ENCODE results near the gene KLK6.

Gene KLK6

GRCh38 chr19:51000426-51000825 is 31.0 kb upstream of the KLK6 start:
- Histone ChIP-seq H3K4me3 (IDR thresholded peaks at IDR 0.05; ENCODE audit: insufficient read depth, low read depth, low read length) (no peak overlapping the region), H3K4me1 (ENCODE audit: low read depth, poor library complexity, severe bottlenecking) (no peaks in the 10 kb centered on the region), H3K79me2 (ENCODE audit: insufficient read depth, low read depth) (no peaks in the 10 kb centered on the region), H3K36me3 (ENCODE audit: insufficient read depth) (no peaks in the 10 kb centered on the region), H3K4me2 (no peak overlapping the region), H2AFZ (ENCODE audit: low read depth) (no peak overlapping the region), H4K20me1 (ENCODE audit: insufficient read depth) (no peaks in the 10 kb centered on the region), H3K27me3 (ENCODE audit: insufficient read depth, low read depth) (peaks cover 4% of the 10 kb centered on the region; the same call in 1 of the 2 replicates), H3K27ac (no peak overlapping the region), H3K9ac (no peak overlapping the region)
- TF ChIP-seq CTCF (conservative IDR thresholded peaks at IDR 0.05; ENCODE audit: low read depth, low read length) = no peak

- Histone ChIP-seq H4K20me1 (ENCODE audit: insufficient read depth) (no peaks in the 10 kb centered on the region), H3K27ac (no peak overlapping the region), H3K4me3 (IDR thresholded peaks at IDR 0.05; ENCODE audit: insufficient read depth, low read depth, low read length) (no peak overlapping the region), H2AFZ (ENCODE audit: low read depth) (no peak overlapping the region), H3K27me3 (ENCODE audit: insufficient read depth, low read depth) (peaks cover 2% of the 10 kb centered on the region; the same call in 1 of the 2 replicates), H3K9ac (no peak overlapping the region), H3K4me2 (no peak overlapping the region), H3K36me3 (ENCODE audit: insufficient read depth) (no peaks in the 10 kb centered on the region), H3K4me1 (ENCODE audit: low read depth, poor library complexity, severe bottlenecking) (no peaks in the 10 kb centered on the region), H3K79me2 (ENCODE audit: insufficient read depth, low read depth) (no peaks in the 10 kb centered on the region)
- no peak for TF ChIP-seq CTCF (conservative IDR thresholded peaks at IDR 0.05; ENCODE audit: low read depth, low read length)
Observed at GRCh38 chr19:50998686-50999085, 29.3 kb upstream of the KLK6 start.

GRCh38 chr19:50998061-50998460 is 28.7 kb upstream of the KLK6 start:
- no peak for TF ChIP-seq CTCF (conservative IDR thresholded peaks at IDR 0.05; ENCODE audit: low read depth, low read length)
- no peak overlapping the region for H3K27ac ChIP-seq
- no peak overlapping the region for H3K4me3 ChIP-seq (IDR thresholded peaks at IDR 0.05; ENCODE audit: insufficient read depth, low read depth, low read length)
- H3K27me3 ChIP-seq (ENCODE audit: insufficient read depth, low read depth) = peaks cover 2% of the 10 kb centered on the region; the same call in 1 of the 2 replicates
- no peak overlapping the region for H3K9ac ChIP-seq
- no peaks in the 10 kb centered on the region for H3K79me2 ChIP-seq (ENCODE audit: insufficient read depth, low read depth)
- H3K4me2 ChIP-seq = no peak overlapping the region
- no peaks in the 10 kb centered on the region for H4K20me1 ChIP-seq (ENCODE audit: insufficient read depth)
- no peaks in the 10 kb centered on the region for H3K36me3 ChIP-seq (ENCODE audit: insufficient read depth)
- H3K4me1 ChIP-seq (ENCODE audit: low read depth, poor library complexity, severe bottlenecking) = no peaks in the 10 kb centered on the region
- no peak overlapping the region for H2AFZ ChIP-seq (ENCODE audit: low read depth)

- no peak overlapping the region for H2AFZ ChIP-seq (ENCODE audit: low read depth)
- peaks cover 2% of the 10 kb centered on the region; the same call in 1 of the 2 replicates for H3K27me3 ChIP-seq (ENCODE audit: insufficient read depth, low read depth)
- H3K4me3 ChIP-seq (IDR thresholded peaks at IDR 0.05; ENCODE audit: insufficient read depth, low read depth, low read length) = no peak overlapping the region
- H3K36me3 ChIP-seq (ENCODE audit: insufficient read depth) = no peaks in the 10 kb centered on the region
- H3K79me2 ChIP-seq (ENCODE audit: insufficient read depth, low read depth) = no peaks in the 10 kb centered on the region
- no peak overlapping the region for H3K27ac ChIP-seq
- H3K4me1 ChIP-seq (ENCODE audit: low read depth, poor library complexity, severe bottlenecking) = no peaks in the 10 kb centered on the region
- no peak overlapping the region for H3K4me2 ChIP-seq
- no peaks in the 10 kb centered on the region for H4K20me1 ChIP-seq (ENCODE audit: insufficient read depth)
- no peak for TF ChIP-seq CTCF (conservative IDR thresholded peaks at IDR 0.05; ENCODE audit: low read depth, low read length)
- no peak overlapping the region for H3K9ac ChIP-seq
Observed at GRCh38 chr19:50994129-50994528, 24.7 kb upstream of the KLK6 start.
